AG09319 (cell line): Measurements from ENCODE around the gene CRMP1.

Source experiments
- DNase-seq: peaks from one replicate; pipeline ENCODE4 v3.0.0-alpha.2; 2010; ENCODE audit warnings: low read depth; ENCODE audit errors: extremely low read depth
- TF ChIP-seq, protein P1 (sequence below): IDR thresholded peaks from 2 replicates; pipeline ENCODE4 v1.5.1; 2011; ENCODE audit warnings: low read depth, mild to moderate bottlenecking, inconsistent platforms, low read length, moderate library complexity

Gene CRMP1

DNA sequence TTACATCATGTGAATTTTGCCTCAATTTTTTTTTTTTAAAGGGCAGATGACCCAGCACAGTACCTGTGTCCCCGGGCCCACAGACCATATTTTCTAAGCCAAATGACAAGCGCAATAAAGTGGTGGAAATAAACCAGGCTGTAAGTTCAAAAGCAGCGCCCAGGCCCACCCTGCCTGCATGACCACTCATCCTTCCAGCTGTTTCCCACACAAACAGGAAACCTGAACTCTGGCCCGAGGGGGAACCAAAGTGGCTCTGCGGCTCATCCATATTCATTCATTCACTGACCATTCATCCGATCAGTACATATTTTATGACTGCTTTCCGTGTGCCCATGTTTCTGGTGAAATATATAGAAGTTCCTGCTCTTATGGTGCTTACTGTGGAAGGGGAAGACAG lies 33.7 kb upstream of the CRMP1 start:
- DNase-seq = no peak
- TF ChIP-seq, protein P1, sequence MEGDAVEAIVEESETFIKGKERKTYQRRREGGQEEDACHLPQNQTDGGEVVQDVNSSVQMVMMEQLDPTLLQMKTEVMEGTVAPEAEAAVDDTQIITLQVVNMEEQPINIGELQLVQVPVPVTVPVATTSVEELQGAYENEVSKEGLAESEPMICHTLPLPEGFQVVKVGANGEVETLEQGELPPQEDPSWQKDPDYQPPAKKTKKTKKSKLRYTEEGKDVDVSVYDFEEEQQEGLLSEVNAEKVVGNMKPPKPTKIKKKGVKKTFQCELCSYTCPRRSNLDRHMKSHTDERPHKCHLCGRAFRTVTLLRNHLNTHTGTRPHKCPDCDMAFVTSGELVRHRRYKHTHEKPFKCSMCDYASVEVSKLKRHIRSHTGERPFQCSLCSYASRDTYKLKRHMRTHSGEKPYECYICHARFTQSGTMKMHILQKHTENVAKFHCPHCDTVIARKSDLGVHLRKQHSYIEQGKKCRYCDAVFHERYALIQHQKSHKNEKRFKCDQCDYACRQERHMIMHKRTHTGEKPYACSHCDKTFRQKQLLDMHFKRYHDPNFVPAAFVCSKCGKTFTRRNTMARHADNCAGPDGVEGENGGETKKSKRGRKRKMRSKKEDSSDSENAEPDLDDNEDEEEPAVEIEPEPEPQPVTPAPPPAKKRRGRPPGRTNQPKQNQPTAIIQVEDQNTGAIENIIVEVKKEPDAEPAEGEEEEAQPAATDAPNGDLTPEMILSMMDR = no peak

DNA sequence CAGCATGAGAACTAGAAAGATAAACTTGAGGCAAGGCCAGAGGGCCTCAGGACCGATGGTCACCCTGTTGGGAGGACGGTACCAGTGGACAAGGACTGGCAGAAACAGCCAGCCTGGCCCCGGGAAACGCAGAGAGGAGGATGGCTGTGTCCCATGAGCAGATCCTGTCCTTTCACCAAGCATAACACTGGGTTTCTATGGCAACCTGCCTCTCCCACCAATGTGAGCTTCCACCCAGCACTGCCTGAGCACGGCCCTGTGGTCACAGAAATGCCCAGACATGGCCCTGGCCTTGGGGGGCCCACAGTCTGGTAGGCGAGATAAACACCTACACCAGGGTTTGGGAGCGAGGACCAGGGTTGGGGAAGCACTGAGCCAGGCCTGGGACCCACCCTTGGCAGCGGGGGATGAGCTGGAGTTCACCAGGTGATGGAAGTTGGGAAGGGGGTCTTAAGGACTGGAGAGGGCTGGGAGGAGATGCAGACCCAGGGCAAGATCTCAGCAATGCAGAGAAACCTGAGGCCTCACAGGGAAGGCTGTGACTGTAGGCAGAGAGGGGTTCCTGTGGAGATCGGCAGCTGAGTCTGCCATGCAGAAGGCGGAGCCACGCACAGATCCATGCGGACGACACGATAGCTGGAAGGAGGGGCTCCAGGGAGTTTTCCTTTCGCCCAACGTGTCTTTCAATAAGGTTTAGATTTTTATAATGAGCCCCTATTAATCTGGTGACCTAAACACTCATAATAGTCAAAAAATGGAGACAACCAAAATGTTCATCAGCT lies 32.7 kb upstream of the CRMP1 start:
- DNase-seq = no peak
- TF ChIP-seq, protein P1 = no peak

DNA sequence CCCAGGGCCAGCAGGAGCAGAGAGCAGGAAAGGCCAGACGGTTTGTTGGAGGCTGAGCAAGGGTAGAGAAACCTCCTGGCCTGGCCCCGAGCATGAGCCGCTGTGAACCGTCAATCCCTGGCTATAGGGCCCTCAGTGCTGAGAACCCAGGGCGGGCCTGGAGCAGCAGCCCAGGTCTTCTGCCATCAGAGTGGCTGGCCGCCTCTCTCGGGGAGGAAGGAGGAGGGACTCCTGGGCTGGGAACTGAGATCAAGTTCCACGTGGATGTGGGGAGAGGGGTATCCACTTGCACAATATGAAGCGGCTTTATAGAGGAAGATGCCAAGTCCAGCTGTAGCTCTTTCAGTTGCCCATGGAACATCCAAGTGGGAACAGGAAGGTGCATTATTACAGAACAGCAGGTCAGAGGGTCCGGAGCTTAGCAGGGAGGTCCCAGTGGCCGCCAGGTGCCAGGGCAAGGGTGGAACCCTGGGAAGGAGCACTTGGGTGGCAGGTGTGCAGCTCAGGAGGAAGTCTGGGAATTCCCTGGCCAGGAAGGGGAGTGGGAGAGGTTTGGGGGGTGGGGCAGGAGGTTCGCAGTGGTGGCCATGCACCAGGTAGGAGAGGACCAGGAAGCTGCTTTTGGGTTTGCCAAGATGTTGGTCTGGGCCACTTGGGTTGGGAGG lies 31.7 kb upstream of the CRMP1 start:
- TF ChIP-seq, protein P1 = no peak
- DNase-seq = no peak

DNA sequence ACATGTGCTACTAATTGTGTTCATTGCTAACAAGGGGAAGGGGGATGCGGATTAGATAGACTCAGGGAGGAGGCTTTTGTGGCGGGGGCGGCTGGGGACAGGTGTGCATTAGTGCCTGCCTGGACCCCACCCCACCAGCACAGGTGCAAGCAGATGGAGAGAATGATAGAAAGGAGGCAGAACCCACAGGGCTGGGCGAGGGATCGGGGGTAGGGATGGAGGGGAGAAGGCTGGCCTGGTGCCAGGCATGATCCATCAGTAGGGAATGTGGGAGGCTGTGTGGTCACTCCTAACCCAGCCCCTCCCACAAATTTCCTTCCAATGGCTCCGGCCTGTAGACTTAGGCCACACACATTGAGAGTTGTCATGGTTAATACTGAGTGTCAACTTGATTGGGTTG lies 30.5 kb upstream of the CRMP1 start:
- TF ChIP-seq, protein P1 = no peak
- no peak for DNase-seq

DNA sequence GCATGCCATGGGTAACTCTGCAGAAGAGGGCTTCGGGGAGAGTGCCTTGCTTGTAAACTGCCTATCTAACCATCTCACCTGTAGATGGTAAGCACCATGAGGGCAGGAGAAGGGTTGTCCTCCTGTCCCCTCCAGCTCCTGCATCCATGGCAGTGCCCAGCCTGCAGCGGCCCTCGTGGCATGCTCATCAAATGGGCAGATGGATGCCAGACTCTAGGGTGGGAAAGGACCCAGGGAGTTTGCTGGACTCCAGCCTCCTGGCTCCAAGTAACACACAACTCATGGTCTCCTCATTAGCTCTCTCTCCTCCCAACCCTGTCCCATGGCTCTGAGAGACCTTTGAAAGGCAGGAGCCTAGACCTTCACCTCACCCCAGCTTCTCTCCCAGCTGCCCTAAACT lies 29.7 kb upstream of the CRMP1 start:
- TF ChIP-seq, protein P1 = no peak
- DNase-seq = no peak

DNA sequence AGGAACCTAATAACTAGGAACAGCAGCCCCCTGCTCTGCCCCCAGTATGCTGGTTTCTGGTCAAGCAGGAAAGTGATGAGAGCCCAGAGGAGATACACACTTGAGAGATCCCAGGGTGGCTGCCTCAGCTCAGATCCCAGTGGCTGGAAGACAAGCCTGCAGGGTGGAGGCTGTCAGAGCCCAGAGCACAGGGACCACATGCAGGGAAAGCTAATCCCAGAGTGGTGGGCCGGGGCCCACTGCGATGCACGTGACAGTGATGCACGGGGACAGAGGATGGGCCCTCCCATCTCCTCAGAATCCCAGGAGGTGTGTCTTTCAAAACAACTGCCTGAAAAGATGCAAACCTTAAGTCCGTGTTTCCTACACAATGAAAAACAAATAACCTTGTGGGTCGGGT lies 29.1 kb upstream of the CRMP1 start:
- TF ChIP-seq, protein P1 = no peak
- DNase-seq = no peak

DNA sequence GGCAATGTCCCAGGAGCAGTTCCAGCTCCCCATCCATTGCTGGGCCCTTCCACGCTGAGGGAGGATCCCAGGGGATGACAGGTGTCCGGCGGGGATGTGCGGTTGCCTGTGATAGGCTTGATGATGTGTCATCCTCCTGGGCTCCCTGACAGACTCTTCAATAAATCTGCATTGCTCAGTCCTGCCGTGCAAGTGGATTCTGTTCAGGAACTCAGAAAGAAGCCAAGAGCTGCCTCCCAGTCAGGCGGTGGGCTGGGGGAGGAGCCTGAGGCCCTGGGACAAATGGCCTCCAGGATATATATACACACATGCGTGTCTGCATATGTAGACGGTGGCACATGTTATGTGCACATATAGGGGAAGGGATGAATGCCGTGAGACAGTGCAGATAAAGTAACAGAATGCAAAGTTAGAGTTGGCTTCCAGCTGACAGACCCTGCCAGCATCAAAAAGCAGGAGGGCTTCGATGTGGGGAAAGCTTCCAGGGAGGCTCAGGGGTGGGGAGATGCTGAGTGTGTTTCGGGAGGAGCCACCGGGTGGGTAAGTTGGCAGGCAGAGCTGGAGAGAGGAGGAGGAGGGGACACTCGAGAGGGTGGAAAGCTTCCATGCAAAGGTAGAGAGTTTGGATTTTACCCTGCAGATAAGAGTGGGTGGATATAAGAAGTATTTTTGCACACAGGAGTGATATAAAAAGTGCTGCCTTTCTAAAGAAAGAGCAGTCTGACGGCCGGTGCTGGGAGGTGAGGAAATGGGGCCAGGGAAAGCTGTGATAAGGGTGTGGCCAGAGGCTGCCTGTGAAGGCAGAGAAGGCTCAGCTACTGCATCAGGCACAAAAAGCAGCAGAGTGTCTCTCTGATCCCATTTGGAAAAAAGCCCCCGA lies 28.5 kb upstream of the CRMP1 start:
- TF ChIP-seq, protein P1 = no peak
- no peak for DNase-seq
